Fibroblast of upper back skin (primary cell): Measurements from ENCODE around the gene CCDC34.

Experiments
- DNase-seq: peaks from one replicate; pipeline ENCODE4 v3.0.0-alpha.2; 2013

The CCDC34 gene, protein sequence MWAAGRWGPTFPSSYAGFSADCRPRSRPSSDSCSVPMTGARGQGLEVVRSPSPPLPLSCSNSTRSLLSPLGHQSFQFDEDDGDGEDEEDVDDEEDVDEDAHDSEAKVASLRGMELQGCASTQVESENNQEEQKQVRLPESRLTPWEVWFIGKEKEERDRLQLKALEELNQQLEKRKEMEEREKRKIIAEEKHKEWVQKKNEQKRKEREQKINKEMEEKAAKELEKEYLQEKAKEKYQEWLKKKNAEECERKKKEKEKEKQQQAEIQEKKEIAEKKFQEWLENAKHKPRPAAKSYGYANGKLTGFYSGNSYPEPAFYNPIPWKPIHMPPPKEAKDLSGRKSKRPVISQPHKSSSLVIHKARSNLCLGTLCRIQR

DNA sequence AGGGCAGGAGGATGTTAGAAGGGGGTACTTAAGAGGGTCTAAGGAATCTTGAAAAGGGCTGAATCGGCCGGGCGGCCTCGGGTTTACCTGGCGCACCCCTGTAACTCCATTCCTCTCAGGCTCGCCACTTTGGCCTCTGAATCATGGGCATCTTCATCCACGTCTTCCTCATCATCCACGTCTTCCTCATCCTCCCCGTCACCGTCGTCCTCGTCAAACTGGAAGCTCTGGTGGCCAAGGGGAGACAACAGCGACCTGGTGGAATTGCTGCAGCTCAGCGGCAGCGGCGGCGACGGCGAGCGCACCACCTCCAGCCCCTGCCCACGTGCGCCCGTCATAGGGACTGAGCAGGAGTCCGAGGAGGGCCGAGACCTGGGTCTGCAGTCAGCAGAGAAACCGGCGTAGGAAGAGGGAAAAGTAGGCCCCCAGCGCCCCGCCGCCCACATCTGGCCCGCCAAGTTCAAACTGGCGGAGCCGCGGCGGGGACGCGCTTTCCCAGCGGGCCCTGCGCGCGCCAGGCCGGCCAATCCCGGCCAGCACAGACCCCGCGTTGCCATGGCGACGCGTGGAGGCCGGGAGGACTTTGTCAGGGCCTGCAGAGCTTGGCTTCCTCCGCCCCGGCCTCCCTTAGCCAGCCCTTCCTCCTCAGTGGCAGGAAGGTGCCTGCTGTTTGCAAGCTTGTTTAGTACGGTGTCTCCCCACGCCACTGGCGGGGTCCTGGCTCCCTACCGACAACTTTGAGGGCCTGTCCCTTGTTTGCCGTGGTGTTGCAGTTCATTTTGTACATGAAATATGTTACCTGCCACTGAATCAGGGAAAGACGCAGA lies at the start of gene CCDC34:
CCDC34 (minus strand) TSS at position 467 of the 827 bp plus-strand sequence; CDS start at position 446, 21 bp downstream.
- peak; percentile 94 for DNase-seq

DNA sequence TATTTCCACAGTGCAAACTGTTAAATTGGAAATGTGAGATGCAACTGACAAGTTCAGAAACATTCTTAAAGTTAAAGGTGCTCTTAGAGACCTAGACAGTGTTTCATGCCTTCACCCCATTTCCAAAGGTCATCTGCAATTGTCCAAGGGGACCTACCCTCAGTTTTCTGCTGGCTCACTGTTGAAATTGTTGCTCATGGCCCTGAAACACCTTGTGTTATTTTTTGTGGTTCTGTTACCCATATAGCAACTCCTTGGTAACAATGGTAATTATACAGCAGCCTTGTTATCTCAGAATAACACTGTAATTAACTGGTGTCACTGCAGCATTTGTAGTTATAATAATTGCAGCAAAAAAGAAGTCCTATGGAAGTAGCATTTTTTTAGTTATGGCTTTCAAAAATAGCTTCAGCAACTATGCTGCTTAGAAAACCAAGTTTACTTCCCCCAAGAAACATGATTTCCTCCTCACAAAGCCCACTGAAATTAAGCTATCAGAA lies 49.2 kb upstream of the CCDC34 start:
- no peak for DNase-seq

DNA sequence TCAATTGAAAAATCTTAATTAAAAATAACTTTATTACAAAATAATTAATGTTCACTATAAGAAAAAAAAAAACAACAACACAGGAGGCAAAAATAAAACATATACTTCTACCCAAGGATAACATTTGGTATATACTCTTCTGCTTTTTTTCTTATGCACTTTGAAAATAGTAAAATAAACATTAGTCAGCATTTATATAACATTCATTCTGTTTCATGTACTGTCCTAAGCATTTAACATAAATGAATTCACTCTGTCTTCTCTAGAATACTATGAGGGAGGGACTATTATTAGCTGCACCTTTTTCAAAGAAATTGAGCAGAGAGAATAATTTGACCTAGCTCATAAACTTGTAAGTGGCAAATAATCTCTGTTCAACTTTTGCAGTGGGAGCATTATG lies 48.3 kb upstream of the CCDC34 start:
- DNase-seq, result no peak

DNA sequence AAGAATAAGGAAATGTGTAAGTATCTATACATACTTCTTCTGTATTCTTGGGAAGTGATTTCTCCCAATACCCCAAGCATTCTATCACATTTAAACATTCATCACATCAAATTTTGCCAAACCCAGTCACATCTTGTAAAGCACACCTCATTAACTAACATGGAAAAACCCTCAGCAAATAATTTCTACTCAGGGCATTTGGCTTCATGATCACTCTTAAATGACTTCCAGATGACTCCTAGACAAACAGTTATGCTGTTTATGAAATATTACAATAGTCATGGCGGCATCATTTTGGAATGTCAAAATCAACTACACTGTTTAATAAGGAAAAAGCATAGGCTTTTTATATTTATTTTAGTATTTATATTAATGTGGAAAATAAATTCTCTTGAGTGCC lies 47.3 kb upstream of the CCDC34 start:
- no peak for DNase-seq

DNA sequence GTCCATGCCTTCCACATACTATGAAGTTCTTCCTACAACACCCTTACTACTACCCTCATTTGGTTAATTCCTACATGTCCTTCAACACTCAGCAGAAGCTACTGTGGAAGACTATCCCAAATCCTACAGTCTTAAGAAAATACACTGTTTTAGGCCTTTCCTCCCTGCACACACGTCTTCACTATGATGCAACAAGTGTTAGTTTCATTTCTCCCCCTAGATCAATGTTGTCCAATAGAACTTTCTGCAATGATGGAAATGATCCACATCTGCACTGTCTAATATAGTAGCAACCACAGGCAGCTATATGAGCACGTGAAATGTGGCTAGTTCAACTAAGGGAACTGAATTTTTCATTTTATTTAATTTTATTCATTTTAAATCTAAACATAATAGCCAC lies 46.7 kb upstream of the CCDC34 start:
- DNase-seq, result no peak

DNA sequence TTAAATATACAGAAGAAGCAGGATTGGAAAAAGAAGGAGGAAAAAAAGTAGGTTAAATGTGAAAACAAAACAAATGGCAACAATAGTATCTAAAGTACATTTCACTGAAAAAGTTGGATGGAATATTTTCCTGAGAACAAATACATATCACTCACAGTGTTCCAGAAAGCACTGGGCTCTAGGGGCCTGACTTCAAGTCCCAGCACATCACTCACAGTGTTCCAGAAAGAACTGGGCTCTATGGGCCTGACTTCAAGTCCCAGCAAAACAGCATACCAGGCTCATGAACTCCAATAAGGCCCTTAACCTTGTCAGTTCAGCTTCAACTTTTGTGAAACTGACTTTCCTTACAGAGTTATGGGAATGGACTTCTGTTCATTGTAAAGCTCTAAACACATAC lies 46.0 kb upstream of the CCDC34 start:
- DNase-seq, result no peak

DNA sequence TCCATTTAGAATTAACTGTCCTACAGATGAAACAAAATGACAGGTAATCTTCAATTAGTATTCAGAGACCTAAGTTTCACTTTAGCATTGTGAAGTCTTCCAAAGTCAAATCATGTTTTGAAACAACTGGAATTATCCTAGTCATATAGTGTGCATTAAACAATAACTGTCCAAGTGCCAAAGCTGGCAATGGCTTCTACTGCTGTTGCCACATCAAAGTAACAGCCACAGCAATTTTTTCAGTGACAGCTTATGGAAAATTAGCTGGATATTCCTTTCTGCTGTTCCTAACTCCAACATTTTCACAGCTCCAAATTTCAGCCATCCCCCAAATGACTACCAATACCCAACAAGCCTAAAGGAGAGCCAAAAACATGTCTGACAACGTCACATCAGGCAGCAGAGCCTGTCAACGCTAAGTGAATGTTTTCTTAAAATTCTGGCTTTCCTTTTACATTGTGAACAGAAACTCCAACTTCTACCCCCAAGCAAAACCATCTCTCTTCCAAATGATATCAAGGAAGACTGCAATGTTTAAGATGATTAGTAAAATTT lies 45.3 kb upstream of the CCDC34 start:
- DNase-seq, result no peak

DNA sequence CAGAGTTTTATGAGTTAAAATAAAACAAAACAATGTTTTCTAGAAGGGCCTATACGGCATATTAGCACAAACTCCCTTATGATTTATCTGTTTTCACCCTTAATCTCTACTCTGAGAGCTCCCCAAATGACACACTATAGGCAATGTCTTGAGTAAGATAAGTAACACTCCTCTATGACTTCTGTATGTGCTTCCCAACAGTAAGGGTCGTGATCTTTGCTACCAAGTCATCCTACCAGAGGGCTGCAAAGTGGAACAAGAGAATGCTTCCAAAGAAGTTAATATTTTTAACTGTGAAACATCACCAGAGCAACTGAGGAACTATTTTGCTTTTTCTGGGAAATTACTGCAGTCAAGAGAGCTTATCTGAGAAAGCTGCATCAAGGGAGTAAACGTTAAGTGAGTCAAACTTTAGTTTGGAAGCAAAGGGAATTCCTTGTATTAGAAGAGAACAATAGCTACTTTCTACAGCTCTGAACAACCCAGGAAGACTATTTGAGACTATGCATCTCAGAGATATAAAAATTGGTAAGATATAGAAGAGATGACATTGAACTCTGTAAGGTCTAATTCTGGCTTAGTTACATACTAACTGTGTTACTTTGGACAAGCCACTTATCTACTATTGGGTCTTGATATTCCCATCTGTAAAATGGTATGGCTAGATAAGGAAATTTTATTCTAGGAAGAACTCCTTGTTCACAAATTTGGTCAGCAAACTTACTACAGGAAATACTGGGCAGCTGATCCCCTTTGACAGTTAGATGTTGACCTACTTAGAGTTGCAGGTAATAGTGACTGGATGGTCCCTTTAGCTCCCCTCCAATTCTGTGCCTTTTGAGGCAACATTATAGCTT lies 43.7 kb upstream of the CCDC34 start:
- no peak for DNase-seq

DNA sequence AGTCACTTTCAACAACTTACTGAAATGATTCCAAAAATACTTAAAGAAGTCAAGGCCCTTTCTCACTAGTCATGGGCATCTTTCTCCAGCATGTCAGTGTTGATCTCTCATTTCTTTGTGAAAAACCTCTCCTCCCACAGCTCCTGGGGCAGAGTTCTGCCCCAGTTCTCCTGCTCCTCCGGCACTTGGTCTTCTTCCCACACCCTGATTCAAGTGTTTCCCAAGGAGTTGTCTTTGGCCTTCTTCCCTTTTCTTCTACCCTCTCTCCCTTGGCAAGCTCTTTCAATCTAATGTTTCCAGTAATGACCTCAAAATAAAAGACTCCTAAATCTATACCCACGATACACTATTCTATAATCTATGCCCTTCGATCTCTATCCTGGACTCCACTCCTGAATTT lies 42.1 kb upstream of the CCDC34 start:
- DNase-seq, result no peak

DNA sequence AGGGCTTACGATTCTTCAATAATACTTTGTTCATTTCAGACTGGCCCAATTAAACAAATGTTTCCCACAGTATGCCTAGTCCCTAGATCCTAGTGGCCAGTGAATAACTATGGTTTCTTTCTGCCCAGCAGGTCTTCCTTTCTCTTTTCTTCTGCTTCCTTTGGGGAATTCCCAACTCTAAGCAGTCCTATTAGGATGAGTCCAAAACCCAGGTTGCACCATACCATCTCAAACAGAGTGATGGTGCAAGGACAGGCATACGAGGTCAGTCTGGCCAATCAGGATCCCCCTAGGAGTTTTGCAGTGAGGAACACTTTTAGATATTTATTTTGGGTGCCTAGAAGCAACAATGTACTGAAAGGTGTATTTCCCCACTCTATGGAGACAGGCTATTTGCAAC lies 41.4 kb upstream of the CCDC34 start:
- DNase-seq, result no peak

DNA sequence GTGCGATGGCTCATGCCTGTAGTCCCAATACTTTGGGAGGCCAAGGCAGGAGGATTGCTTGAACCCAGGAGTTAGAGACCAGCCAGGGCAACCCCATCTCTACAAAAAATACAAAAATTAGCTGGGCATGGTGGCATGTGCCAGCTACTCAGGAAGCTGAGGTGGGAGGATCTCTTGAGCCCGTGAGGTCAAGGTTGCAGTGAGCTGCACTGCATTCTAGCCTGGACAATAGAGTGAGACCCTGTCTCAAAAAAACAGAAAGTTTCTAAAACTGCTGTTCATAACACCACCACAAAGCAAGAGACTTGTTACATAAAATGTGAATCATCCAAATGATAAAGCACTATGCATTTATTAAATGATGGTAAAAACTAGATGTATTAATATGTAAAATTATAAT lies 40.2 kb upstream of the CCDC34 start:
- DNase-seq, result no peak

DNA sequence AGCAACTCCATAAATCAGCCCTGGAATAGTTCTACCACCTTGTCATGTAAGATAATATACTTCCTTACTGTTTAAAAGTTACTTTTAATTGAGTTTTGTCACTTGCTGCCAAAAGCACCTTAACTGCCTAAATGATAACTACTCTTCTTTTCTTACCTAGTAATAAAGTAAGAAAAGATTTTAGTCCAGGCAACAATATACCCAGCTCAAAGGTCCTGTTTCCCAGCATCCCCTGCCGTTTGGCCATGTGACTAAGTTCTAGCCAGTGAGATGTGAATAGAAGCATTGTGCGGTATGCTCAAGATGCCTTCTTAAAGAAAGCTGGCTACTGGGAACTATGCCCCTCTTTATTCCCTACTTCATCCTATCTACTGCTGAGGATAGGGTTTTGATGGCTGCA lies 39.4 kb upstream of the CCDC34 start:
- DNase-seq, result no peak

DNA sequence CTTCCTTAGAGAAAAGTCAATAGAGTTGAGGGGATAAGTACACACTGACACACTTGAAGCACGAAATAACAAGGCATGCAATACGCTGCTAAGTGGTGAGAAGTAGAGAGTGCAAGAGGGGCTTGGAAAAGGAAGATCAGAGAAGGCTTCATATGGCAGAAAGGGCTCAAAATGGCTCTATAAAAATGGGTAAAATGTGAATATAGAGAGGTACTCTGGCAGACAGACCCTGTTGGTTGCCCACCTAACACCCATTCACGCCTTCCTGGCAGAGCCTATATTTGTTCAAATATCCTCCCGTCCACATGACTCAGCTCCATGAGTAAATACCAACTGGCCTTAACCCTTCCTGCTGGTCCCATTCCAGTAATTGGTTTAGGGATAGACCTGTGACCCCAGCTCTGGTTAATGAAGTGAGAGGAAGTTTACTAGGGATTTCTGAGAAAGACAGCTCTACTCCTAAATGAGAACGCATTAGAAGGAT lies 38.9 kb upstream of the CCDC34 start:
- no peak for DNase-seq

DNA sequence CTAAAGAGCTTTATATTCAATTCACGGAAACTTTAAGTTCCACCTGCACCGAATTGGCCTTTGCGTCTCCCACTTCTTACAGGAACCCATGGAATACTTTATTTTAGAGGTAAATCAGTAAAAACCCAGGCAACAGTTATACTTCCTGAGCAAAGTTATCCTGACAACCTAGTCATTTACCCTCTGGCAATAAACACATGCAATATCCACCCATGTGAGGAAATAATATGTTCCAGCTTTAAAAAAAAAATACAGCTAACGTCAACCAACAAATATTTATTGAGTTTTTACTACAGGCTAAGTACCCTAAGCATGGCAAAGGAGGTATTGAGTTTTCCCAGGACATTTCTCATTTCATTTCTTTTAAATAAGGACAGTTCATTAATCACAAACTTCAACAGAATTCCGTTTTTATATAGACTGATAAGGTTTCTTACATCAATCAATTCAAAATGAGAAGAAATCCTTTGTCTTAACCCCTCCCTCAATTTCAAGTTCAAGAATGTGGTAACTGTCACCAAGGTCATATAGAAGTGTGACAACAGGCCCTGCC lies 38.3 kb upstream of the CCDC34 start:
- no peak for DNase-seq

DNA sequence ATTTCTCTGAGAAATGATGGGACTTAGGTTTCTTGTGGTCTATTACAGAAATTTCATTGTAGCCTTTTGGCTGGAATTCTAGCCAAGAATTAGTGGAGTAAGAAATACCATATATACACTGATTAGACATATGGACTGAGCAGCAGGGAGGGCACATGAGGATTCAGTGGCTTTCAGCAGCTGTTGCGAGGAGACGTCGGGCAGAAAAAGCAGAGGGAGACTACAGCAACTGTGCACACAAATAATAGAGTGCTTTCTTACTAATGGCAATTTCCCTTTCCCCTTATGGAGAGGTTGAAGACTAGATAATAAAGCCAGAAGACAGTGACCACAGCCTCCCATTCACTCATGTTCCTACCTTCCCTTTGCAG lies 35.4 kb upstream of the CCDC34 start:
- no peak for DNase-seq

DNA sequence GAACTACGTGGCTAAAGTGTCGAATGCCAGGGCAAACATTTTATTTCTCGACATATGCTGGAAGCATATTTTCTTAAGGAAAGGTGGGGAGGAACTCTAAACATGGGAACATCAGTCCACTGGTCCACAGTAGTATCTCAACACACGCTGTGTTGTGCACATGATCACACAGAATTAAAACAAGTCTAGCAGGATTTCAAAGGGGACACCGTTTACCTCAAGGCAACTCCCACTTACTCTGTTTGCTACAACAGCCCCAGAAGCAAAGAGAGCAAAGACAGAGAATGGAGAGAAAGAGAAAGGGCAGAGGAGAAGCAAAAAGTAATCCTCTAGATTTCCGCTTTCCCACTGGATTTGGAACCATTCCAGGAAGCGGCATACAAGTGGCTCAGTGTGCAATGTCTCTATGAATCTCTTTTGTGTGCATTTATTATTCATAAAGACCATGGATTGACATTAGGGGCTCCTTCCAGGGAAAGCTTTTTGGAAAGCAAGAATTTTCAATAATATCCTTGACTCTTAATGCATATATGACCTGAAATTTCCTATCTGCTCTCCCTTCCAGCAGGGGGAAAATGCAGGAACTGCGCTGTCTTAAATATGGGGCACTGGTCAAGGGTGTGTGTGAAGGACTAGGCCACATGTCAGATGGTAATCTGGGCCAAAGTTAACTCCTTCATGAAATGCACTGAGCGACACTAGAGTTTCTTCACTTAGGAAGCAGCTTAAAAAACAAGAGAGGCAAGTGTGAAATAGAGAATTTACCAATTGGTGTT lies 34.8 kb upstream of the CCDC34 start:
- DNase-seq, result no peak

DNA sequence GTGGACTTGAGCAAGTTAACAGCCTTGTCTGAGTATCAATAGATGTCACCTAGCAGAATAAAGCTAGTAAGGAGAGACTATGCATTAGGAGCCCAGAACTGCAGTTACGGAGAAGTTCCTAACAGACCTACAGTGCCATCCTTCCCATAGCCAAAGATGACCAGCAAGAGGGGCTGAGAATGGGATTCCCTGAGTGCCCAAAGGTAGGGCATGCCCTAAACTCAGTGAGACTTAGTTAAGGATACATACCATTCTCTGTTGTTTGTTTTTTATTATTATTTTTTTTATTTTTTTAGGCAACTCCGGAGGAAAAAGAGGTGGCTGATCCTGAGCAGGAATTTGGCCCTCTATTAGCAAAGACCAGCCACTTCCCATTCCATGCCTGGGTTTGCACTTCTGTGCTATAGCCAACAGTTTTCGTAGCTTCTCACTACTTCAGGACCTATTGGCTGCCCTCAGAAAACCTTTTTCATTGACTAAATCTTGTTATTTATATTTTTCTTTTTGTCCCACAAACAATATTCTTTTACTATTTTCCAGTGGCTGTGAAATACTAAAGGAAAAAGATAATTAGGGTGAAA lies 33.3 kb upstream of the CCDC34 start:
- DNase-seq, result no peak

DNA sequence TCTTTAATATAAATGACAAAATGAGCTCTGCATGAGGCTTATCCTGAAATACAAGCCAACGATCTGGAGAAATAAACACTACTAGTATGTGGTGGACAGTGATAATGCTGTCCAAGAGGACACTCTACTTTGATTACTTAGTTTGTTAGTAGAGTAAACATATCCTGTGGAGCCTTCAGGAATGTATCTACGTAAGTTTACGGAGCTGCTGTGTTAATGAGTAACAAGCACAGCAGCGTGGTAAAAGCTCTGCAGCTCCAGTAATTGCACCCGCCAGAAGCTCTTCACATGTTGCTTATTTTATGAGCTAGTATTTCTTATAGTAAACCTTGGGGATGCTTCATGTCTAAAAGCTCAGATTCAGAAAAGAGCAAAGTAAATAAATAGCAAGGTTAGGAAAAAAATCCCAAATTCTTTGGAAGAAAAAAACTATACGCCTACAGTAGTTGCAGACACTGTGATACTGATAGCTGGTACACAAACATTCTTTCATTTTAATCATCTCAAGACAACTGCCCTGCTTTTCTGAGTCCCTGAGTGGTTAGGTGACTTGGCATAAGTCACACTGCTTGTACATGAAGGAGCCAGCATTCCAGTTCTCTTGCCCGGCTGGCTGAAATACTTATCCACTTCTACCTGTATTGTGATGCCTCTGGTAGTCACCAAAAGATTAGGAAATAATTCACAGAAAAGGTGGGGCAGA lies 32.7 kb upstream of the CCDC34 start:
- DNase-seq, result no peak

DNA sequence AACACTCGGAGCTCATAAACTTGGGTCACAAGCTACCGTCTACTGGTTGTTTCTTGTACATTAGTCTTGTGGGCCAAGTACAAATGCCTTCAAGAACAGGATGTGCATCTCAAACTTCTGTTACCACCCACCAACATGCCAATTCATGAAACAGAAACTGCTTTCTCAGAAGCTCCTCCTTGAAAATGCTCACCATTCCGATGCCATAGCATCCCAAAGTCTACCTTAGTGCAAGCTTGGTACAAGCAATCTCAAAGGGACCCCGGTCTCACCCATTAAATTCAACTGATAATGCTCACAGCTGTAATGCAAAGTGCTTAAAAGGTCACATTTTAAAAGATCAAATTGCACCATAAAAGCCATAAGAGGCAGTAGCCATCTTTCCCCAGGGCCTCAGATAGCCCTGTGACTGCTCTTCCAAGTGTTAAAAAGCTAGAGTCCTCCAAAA lies 31.8 kb upstream of the CCDC34 start:
- no peak for DNase-seq
